IMR-90 (cell line): Measurements from ENCODE around the gene ARRDC1. TPM values are rescaled to one million over a fixed set of nuclear protein-coding genes. Genes with fewer than 3 reads are reported as not detected.

ENCODE experiments used
- ATAC-seq: fragments of 200-7000 bp; cut with Tn5 transposase; 2 replicates; pipeline ENCODE4 v1.9.1; 2020; ENCODE audit warnings: low read depth, mild to moderate bottlenecking, moderate library complexity
- BruUV-seq: library from RNA; stranded (reverse); fragments of 400-500 nt; replicated peaks from 2 replicates; lab custom pipeline; 2021; lab: Mats Ljungman, UMichigan
- CTCF ChIA-PET: fragments of 300-600 bp; formaldehyde crosslinking; extraction: SDS; loops from one replicate; lab custom pipeline; 2021; ENCODE audit warnings: antibody characterized with exemption; lab: Yijun Ruan, JAX
- POLR2A ChIA-PET: fragments of 300-600 bp; sonication (Branson Sonifier 250); formaldehyde crosslinking; loops from one replicate; lab custom pipeline; 2022; ENCODE audit warnings: antibody characterized with exemption; ENCODE audit not compliant: unreplicated experiment; lab: Charles Lee
- DNase-seq: peaks from one replicate; pipeline ENCODE4 v3.0.0; 2013
- H2AFZ ChIP-seq: replicated peaks from 2 replicates; pipeline ENCODE3; 2013; ENCODE audit warnings: low read length, mild to moderate bottlenecking; ENCODE audit not compliant: poor library complexity
- H2AK5ac ChIP-seq: 2 replicates; pipeline ENCODE4 v1.6.1; 2013; ENCODE audit warnings: low read depth, low read length, inconsistent platforms
- H2AK9ac ChIP-seq: replicated peaks from 2 replicates; pipeline ENCODE3; 2013; ENCODE audit warnings: mild to moderate bottlenecking, low read depth, low read length, moderate library complexity; ENCODE audit not compliant: poor library complexity
- H2BK120ac ChIP-seq: 2 replicates; pipeline ENCODE4 v1.6.1; 2013; ENCODE audit warnings: low read depth, low read length, inconsistent platforms
- H2BK15ac ChIP-seq: 3 replicates; pipeline ENCODE4 v1.6.1; 2013; ENCODE audit warnings: low read depth, low read length, inconsistent platforms
- H2BK20ac ChIP-seq: 2 replicates; pipeline ENCODE4 v1.6.1; 2013; ENCODE audit warnings: low read depth, mild to moderate bottlenecking, inconsistent platforms, low read length, moderate library complexity
- H2BK5ac ChIP-seq: 2 replicates; pipeline ENCODE4 v1.6.1; 2013; ENCODE audit warnings: mild to moderate bottlenecking, low read depth, low read length, inconsistent platforms; ENCODE audit not compliant: poor library complexity, severe bottlenecking
- H3K14ac ChIP-seq: replicated peaks from 2 replicates; pipeline ENCODE4 v1.6.1; 2013; ENCODE audit warnings: low read depth, low read length, inconsistent platforms
- H3K18ac ChIP-seq: 2 replicates; pipeline ENCODE4 v1.6.1; 2013; ENCODE audit warnings: low read depth, low read length, control low read depth
- H3K23ac ChIP-seq: 2 replicates; pipeline ENCODE4 v1.6.1; 2013; ENCODE audit warnings: low read depth, low read length, inconsistent platforms
- H3K27ac ChIP-seq: 2 replicates; pipeline ENCODE4 v1.5.1; 2013; ENCODE audit warnings: mild to moderate bottlenecking, control low read depth, low read length; ENCODE audit not compliant: insufficient read depth
- H3K27me3 ChIP-seq: 2 replicates; pipeline ENCODE4 v1.6.1; 2013; ENCODE audit warnings: low read length; ENCODE audit not compliant: control insufficient read depth, insufficient read depth
- H3K36me3 ChIP-seq: 2 replicates; pipeline ENCODE4 v1.6.1; 2013; ENCODE audit warnings: low read length, mixed read lengths; ENCODE audit not compliant: control insufficient read depth, insufficient read depth
- H3K4ac ChIP-seq: 2 replicates; pipeline ENCODE4 v1.6.1; 2013; ENCODE audit warnings: low read depth, low read length, inconsistent platforms
- H3K4me1 ChIP-seq: 2 replicates; pipeline ENCODE4 v1.6.1; 2013; ENCODE audit warnings: low read length, mixed read lengths; ENCODE audit not compliant: control insufficient read depth, insufficient read depth
- H3K4me2 ChIP-seq: 2 replicates; pipeline ENCODE4 v1.6.1; 2013; ENCODE audit warnings: low read depth, mild to moderate bottlenecking, control low read depth, low read length, moderate library complexity
- H3K4me3 ChIP-seq: 2 replicates; pipeline ENCODE4 v1.5.1; 2013; ENCODE audit warnings: low read depth, mild to moderate bottlenecking, control low read depth, low read length, moderate library complexity; ENCODE audit not compliant: insufficient read depth
- H3K56ac ChIP-seq: 2 replicates; pipeline ENCODE4 v1.6.1; 2013; ENCODE audit warnings: low read length, inconsistent platforms; ENCODE audit not compliant: insufficient read depth; ENCODE audit errors: extremely low read depth
- H3K79me1 ChIP-seq, 2 experiments: 2 replicates each; pipeline ENCODE4 v1.6.1; 2013; ENCODE audit warnings: low read length in 2 of 2, inconsistent platforms in 1 of 2, low read depth in 1 of 2
- H3K9ac ChIP-seq: 2 replicates; pipeline ENCODE4 v1.6.1; 2013; ENCODE audit warnings: low read depth, low read length, control low read depth
- H3K9me1 ChIP-seq: 2 replicates; pipeline ENCODE4 v1.6.1; 2013; ENCODE audit warnings: low read length, inconsistent platforms; ENCODE audit not compliant: insufficient read depth
- H3K9me3 ChIP-seq: 2 replicates; pipeline ENCODE4 v1.6.1; 2013; ENCODE audit warnings: low read length; ENCODE audit not compliant: control insufficient read depth, insufficient read depth
- H4K20me1 ChIP-seq: 2 replicates; pipeline ENCODE4 v1.6.1; 2013; ENCODE audit warnings: low read length, inconsistent platforms; ENCODE audit not compliant: insufficient read depth
- H4K5ac ChIP-seq: 2 replicates; pipeline ENCODE4 v1.6.1; 2013; ENCODE audit warnings: mild to moderate bottlenecking, low read depth, low read length, control low read depth
- H4K8ac ChIP-seq, 2 experiments: 2 replicates each; pipeline ENCODE4 v1.6.1; 2013; ENCODE audit warnings: low read depth in 2 of 2, low read length in 2 of 2, control low read depth in 1 of 2, inconsistent platforms in 1 of 2
- H4K91ac ChIP-seq: 2 replicates; pipeline ENCODE4 v1.6.1; 2013; ENCODE audit warnings: low read depth, low read length, inconsistent platforms; ENCODE audit not compliant: insufficient read depth
- CEBPB ChIP-seq: IDR thresholded peaks from 2 replicates; pipeline ENCODE4 v1.6.1; 2012; ENCODE audit warnings: low read depth, low read length, improper control_type of control experiment
- CTCF ChIP-seq: conservative IDR thresholded peaks from 2 replicates; pipeline ENCODE4 v1.5.1; 2012; ENCODE audit warnings: mild to moderate bottlenecking, low read depth, low read length, improper control_type of control experiment
- RAD21 ChIP-seq: IDR thresholded peaks from 2 replicates; pipeline ENCODE4 v1.6.1; 2012; ENCODE audit warnings: low read length, improper control_type of control experiment
- RCOR1 ChIP-seq: IDR thresholded peaks from 2 replicates; pipeline ENCODE4 v1.6.1; 2012; ENCODE audit warnings: mild to moderate bottlenecking, low read length, improper control_type of control experiment; ENCODE audit not compliant: insufficient replicate concordance
- RFX5 ChIP-seq: IDR thresholded peaks from 2 replicates; pipeline ENCODE4 v1.8.0; 2012; ENCODE audit warnings: low read depth, mild to moderate bottlenecking, low read length, moderate library complexity
- WGBS, 2 experiments: methylation state at CpG; one replicate each; pipeline versions ENCODE4 v1.1.5 to v1.1.7; 2013; ENCODE audit warnings: missing lambda C conversion rate in 2 of 2; ENCODE audit not compliant: insufficient read length in 1 of 2; ENCODE audit errors: extremely low coverage in 2 of 2; 5-methylcytosine and 5-hydroxymethylcytosine counted together
- dilution Hi-C: fragments of 300-500 bp; cut with HindIII; formaldehyde crosslinking; loops from one replicate; pipeline ENCODE4 v1.14.3; 2018; ENCODE audit warnings: low sequenced_read_pairs; ENCODE audit not compliant: unreplicated experiment
- in situ Hi-C: fragments of 300-500 bp; cut with MboI; formaldehyde crosslinking; loops from 3 replicates; pipeline ENCODE4 v1.14.3; 2019; ENCODE audit warnings: low sequenced_read_pairs, inconsistent platforms, mixed read lengths
- intact Hi-C: fragments of 100-400 bp; cut with micrococcal nuclease; formaldehyde crosslinking; loops from 2 replicates; pipeline ENCODE4 v1.10.0; 2022
- polyA plus RNA-seq, 3 experiments: library from polyadenylated mRNA; depleted of rRNA; stranded (reverse); fragments of >200 nt; gene quantifications; 2 replicates each; pipeline ENCODE4 v1.2.3, GENCODE V29; 2012; ENCODE audit warnings: low replicate concordance in 1 of 3
- total RNA-seq: library from RNA; depleted of rRNA; stranded (reverse); fragments of >200 nt; gene quantifications from 2 replicates; pipeline ENCODE4 v1.2.3, GENCODE V29; 2012

ARRDC1 gene
- total and polyA plus RNA-seq, 2 of the 4 experiments (the other 2 are of a cell fraction), result 7.7 to 41.4 TPM

GRCh38 chr9:137582286-137582860 lies 23.1 kb upstream of the ARRDC1 start:
- Histone ChIP-seq H4K8ac (no peak overlapping the region), H3K4me2 (no peak overlapping the region), H3K4me3 (no peak overlapping the region), H3K4ac (no peak overlapping the region), H3K14ac (no peak overlapping the region), H3K27me3 (no peaks in the 10 kb centered on the region), H3K36me3 (peaks cover 35% of the 10 kb centered on the region), H4K91ac (no peak overlapping the region), H2BK120ac (no peak overlapping the region), H3K79me1 (peaks cover 6 to 33% of the 10 kb centered on the region in 2 experiments; a peak in 2 of 4 replicates), H3K18ac (no peak overlapping the region), H3K23ac (no peak overlapping the region), H2BK20ac (no peak overlapping the region), H2AFZ (no peak overlapping the region), H3K27ac (no peak overlapping the region), H2BK15ac (no peak overlapping the region), H3K4me1 (peaks cover 3% of the 10 kb centered on the region), H3K9me1 (peaks cover 5% of the 10 kb centered on the region; the same call in 1 of the 2 replicates), H3K9me3 (no peaks in the 10 kb centered on the region), H4K20me1 (peaks cover 7% of the 10 kb centered on the region), H2BK5ac (no peak overlapping the region), H3K9ac (no peak overlapping the region), H3K56ac (no peak overlapping the region), H2AK5ac (no peak overlapping the region), H4K5ac (no peak overlapping the region), H2AK9ac (no peak overlapping the region)
- DNase-seq (no peak), ATAC-seq (no peak)
- ChIA-PET CTCF (no interaction called here), POLR2A (no interaction called here)
- in situ Hi-C loops, result no loop called here
- dilution Hi-C loops, result no loop called here
- intact Hi-C loops, result no loop called here
- no TSS peak for BruUV-seq
- TF ChIP-seq CEBPB (no peak), RAD21 (peak; percentile 44; the same call in 1 of the 2 replicates), RFX5 (no peak), RCOR1 (no peak), CTCF (peak; percentile 31; the same call in 1 of the 2 replicates)
- WGBS, 2 experiments, result 82% methylated on average over 12 of the region's 20 CpGs; no CpG with 5 or more reads in 1 of the 2 experiments
